Skeletal muscle cell (primary cell): ENCODE data around the gene NUCB2.
"Not testable (repeated sequence)": the region's sequence is repeated elsewhere in the genome, so short reads cannot be mapped to it uniquely, and the experiment has no call there.

Source experiments
- DNase-seq: peaks from one replicate; pipeline ENCODE4 v3.0.0-alpha.2; 2010; ENCODE audit warnings: low read depth
- H3K4me3 ChIP-seq: 2 replicates; pipeline ENCODE4 v1.5.1; 2011; ENCODE audit warnings: low read depth, mild to moderate bottlenecking, control low read depth, low read length, moderate library complexity

NUCB2 gene

DNA sequence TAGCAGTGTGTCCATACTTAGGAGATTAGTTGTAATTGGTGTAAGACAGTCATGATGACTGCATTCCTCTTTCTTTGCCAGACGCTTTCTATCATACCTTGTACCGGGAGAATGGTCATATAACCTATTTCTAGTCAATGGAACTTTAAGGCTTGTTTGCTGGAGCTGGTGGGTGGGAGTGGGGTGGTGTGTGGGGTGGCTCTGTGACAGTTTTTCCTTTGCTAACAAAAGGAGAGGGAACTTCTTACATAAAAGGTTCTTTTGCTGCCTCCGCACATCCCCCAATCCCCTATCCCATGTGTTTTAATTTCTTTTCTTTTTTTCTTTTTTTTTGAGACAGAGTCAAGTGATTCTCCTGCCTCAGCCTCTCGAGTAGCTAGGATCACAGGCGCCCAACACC, 9.8 kb upstream of the NUCB2 start:
- DNase-seq, result no peak
- no peak overlapping the region for H3K4me3 ChIP-seq

GRCh38 chr11:17267576-17267975, 9.0 kb upstream of the NUCB2 start:
- H3K4me3 ChIP-seq, result no peak overlapping the region
- DNase-seq, result peak; percentile 28

DNA sequence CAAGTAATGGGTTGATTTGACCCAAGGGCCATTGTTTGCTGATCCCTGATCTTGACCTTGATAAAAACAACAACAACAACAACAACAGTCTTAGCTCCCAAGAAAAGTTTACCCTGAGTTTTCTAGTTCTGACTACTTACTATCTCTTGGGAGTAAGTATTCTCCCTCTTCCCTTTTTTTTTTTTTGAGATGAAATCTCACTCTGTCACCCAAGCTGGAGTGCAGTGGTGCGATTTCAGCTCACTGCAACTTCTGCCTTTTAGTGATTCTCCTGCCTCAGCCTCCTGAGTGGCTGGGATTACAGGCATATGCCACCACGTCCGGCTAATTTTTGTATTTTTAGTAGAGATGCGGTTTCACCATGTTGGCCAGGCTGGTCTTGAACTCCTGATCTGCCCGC, 8.0 kb upstream of the NUCB2 start:
- not testable (repeated sequence) for DNase-seq, H3K4me3 ChIP-seq

DNA sequence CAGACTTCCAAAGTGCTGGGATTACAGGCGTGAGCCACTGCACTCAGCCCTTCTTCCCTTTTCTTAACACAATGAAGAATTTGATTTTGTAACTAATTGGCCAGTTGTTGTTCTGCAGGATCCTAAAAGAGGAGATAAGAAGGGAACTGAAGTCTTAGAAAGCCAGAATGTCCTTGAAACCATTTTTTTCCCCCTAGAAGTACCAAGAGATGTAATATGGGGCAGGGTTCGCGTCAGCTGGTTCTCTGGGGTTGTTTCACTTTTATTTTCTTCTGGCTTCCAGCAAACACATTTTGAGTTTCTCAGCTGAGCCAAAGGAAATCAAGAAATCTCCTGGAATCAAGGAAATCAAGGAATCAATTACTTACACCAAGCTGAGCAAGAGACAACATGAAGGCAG, 7.6 kb upstream of the NUCB2 start:
- H3K4me3 ChIP-seq, result no peak overlapping the region
- DNase-seq, result no peak

DNA sequence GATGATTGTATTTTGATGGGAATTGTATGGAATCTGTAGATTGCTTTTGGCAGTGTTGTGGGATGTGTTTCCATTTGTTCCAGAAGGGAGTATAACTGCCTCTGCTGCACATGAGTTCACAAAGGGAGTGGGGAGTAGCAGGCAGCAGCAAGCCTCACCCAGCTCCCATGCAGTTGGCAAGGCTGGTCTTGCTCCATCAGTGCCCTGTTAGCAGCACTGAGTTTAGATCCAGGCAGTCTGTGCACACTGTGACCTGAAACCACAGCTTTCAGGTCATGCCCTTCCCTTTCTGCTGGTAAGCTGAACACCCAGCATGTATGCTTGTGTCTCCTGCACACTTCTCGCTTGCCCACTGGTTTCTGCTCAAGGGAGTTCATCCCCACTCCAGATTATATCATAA, 3.7 kb upstream of the NUCB2 start:
- DNase-seq, result no peak
- H3K4me3 ChIP-seq, result no peak overlapping the region

DNA sequence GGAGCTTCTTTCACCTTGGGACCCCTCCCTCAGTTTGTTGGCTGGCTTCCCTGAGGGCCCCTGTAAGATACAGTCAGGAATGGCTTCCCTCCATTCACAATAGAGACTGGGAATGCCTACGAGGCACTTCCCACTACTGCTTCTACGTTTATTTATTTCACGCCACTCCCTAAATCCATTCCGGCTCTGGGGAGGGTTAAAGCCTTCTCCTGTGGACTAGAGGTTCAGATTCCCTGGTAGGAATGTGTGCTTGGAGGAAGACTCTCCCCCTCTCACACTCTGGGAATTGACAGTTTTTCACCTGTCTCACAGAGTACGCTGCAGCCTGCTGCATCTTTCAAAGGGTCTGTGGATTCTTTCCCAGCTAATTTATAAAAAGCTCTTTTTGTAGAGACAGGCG, 3.3 kb upstream of the NUCB2 start:
- no peak overlapping the region for H3K4me3 ChIP-seq
- DNase-seq, result no peak

GRCh38 chr11:17273668-17274282, 2.8 kb upstream of the NUCB2 start:
- H3K4me3 ChIP-seq, result no peak overlapping the region
- no peak for DNase-seq

GRCh38 chr11:17275400-17276235, 921 bp upstream of the NUCB2 start:
- peak overlapping the region; percentile 86 for H3K4me3 ChIP-seq
- DNase-seq, result no peak

GRCh38 chr11:17277024-17277584, 565 bp downstream of the NUCB2 start:
- no peak for DNase-seq

GRCh38 chr11:17280494-17281127, 4.1 kb downstream of the NUCB2 start:
- no peak for DNase-seq
- no peak overlapping the region for H3K4me3 ChIP-seq

More at GRCh38 chr11:17277024-17277584, 565 bp downstream of the NUCB2 start:
- peak overlapping the region; percentile 86 for H3K4me3 ChIP-seq

- H3K4me3 ChIP-seq, result no peak overlapping the region
- DNase-seq, result no peak
Observed at GRCh38 chr11:17286332-17286731, 9.8 kb downstream of the NUCB2 start.

DNA sequence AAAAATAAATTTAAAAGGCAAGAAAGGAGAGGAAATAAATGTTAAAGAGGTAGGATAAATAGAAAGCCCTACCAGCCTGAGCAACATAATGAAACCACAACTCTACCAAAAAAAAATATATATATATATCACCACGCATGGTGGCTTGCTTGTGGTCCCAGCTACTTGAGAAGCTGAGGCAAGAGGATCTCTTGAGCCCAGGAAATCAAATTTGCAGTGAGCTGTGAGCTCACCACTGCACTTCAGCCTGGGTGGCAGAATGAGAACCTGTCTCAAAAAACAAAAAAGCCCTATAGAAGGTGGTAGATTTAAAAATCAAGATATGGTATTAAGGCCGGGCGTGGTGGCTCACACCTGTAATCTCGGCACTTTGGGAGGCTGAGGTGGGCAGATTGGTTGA, 10.5 kb downstream of the NUCB2 start:
- no peak for DNase-seq
- no peak overlapping the region for H3K4me3 ChIP-seq

DNA sequence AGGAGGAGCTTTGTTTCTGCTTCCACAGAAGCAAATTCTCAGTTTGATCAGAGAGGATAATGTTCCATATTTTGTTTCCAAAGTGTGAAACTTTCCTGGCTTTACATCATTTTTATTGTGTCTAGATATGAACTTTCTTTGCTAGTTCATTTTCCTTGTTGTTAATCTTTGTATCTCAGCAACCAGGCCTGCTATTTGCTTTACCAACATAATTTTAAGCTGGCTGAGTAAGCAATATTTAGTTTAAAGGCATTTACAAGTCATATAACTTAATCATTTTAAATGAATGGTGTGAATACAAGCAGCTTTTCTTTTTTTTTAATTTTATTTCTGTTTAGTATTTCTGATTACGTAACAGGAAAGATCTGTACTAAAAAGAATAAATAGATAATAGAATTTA, 15.2 kb downstream of the NUCB2 start:
- DNase-seq, result no peak
- no peak overlapping the region for H3K4me3 ChIP-seq

DNA sequence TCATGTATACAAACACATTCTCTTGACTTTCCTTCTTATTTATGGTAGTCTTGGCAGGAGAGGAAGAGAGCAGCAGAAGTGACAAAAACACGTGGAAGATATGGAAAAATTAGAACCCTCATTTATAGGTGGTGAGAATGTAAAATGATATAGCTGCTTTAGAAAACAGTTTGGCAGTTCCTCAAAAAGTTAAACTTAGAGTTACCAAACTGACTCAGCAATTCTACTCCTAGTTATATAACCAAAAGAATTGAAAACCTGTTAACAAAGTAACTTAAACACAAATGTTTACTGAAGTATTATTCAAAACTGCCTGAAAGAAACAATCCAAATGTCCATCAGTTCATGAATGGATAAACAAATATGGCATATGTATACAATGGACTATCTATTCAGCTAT, 16.8 kb downstream of the NUCB2 start:
- no peak overlapping the region for H3K4me3 ChIP-seq

DNA sequence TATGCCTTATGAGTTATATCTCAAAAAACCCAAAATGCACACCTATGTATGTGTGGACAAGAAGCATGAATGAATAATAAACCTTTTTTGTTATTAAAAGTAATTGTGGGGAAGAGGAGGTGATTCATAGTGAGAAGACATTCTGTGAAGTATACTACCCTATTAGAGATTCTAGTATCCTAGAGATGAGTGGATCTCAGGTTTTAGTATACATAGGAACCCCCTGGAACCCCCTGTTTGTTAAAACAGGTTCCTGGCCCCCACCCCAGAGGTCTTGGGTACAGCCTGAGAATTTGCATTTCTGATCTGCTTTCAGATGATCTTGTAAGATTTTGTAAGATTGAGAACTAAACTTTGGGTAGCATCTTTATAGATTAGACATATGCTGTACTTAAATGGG, 17.5 kb downstream of the NUCB2 start:
- DNase-seq, result no peak
- no peak overlapping the region for H3K4me3 ChIP-seq

More for the DNA sequence above, 16.8 kb downstream of the NUCB2 start:
- no peak for DNase-seq

- no peak overlapping the region for H3K4me3 ChIP-seq
- DNase-seq, result no peak
Observed at GRCh38 chr11:17296852-17297559, 20.5 kb downstream of the NUCB2 start.

DNA sequence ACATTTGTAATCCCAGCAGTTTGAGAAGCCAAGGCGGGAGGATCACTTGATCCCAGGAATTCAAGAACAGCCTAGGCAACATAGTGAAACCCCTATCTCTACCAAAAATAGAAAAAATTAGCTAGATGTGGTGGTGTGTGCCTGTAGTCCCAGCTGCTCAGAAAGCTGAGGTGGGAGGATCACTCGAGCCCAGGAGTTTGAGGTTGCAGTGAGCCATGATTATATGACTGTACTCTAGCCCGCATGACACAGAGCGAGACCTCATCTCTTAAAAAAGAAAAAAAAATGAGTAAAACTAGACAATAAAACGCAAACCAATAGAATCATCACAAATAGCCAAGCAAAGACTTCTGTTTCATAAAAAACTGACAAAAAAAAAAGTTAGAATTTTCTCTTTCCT, 21.8 kb downstream of the NUCB2 start:
- H3K4me3 ChIP-seq, result no peak overlapping the region
- no peak for DNase-seq

DNA sequence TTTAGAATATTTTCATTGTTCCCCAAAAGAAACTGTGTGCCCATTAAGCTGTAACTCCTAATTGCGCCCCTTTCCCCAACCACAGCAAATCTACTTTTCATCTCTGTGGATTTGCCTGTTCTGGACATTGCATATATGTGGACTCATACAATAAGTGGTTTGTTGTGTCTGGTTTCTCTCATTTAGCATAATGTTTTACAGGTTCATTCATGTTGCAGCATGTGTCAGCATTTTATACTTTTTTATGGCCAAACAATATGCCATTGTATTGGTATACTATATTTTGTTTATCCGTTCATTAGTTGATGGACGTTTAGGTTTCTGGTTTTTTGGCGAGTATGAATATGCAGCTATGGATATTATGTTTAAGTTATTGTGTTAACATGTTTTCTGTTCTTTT, 23.8 kb downstream of the NUCB2 start:
- no peak for DNase-seq
- H3K4me3 ChIP-seq, result no peak overlapping the region

DNA sequence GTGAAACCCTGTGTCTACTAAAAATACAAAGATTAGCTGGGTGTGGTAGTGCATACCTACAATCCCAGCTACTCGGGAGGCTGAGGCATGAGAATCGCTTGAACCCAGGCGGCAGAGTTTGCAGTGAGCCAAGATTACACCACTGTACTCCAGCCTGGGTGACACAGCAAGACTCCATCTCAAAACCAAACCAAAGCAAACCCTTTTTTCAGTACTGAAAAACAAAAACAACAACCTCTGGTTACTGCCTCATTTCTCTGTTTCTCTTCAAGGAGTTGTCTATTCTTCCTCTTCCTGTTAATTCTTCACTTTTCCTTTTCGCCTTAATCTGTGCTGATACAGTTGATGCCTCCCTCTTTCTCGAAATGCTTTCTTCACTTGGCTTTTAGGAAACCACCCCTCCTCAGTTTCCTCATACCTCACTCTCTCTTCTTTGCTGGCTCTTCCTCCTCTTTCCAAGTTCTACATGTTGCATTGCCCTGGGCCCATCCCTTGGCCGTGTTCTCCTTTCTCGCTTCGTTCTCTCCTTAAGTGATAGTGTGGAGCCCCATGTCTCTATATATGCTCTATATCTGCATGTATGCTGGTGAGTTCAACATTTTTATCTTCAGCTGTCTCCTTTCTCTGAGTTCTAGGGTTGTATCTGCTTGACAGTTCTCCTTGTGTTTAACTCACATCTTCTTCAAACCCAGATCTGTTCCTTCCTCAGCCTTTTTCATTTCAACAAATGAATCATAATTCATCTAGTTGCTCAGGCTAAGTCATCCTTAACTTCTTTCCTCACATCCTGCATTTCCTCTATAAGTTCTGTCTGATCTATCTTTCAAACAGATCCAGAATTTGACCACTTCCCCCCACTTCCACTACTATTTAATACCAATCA, 37.1 kb downstream of the NUCB2 start:
- no peak for DNase-seq
- H3K4me3 ChIP-seq, result no peak overlapping the region
